ENCODE data around the gene PARD3. TPM values are rescaled to one million over a fixed set of nuclear protein-coding genes. Genes with fewer than 3 reads are reported as not detected.

The PARD3 gene
- total RNA-seq, 4 donors from 2014 or later, result 150 to 172 (median 165) TPM

DNA sequence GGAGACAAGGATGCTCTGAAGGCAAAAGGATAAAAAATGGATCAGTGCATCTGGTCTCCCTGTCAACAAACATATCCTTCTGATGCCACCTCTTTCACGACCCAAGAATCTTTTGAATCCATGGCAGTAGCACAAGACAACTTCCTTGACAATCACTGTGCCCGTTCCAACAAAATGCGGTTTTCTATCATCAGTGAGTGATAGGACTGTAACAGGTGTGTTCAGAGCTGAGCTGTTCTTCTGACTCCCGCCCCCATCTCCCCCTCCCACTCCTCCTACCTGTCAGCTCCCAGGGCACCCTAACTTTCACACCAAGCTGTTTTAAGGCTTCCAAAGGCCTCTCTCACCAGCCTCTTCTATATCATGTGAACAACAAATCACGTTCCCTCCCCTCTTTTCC is 74.8 kb downstream of the PARD3 start:
- WGBS, 2 donors, result 29 to 40% methylated on average over 5 of the region's 5 CpGs
- intact Hi-C loops (cut with DNase I; ENCODE audit: low total_unique reads), result no loop called here
- H3K4me3 ChIP-seq (ENCODE audit: low read depth, poor library complexity, severe bottlenecking), result no peak overlapping the region
- TF ChIP-seq, protein P1, sequence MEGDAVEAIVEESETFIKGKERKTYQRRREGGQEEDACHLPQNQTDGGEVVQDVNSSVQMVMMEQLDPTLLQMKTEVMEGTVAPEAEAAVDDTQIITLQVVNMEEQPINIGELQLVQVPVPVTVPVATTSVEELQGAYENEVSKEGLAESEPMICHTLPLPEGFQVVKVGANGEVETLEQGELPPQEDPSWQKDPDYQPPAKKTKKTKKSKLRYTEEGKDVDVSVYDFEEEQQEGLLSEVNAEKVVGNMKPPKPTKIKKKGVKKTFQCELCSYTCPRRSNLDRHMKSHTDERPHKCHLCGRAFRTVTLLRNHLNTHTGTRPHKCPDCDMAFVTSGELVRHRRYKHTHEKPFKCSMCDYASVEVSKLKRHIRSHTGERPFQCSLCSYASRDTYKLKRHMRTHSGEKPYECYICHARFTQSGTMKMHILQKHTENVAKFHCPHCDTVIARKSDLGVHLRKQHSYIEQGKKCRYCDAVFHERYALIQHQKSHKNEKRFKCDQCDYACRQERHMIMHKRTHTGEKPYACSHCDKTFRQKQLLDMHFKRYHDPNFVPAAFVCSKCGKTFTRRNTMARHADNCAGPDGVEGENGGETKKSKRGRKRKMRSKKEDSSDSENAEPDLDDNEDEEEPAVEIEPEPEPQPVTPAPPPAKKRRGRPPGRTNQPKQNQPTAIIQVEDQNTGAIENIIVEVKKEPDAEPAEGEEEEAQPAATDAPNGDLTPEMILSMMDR (IDR thresholded peaks at IDR 0.05), result no peak
- DNase-seq (ENCODE audit: low spot score in 2 of 2), result no peak

DNA sequence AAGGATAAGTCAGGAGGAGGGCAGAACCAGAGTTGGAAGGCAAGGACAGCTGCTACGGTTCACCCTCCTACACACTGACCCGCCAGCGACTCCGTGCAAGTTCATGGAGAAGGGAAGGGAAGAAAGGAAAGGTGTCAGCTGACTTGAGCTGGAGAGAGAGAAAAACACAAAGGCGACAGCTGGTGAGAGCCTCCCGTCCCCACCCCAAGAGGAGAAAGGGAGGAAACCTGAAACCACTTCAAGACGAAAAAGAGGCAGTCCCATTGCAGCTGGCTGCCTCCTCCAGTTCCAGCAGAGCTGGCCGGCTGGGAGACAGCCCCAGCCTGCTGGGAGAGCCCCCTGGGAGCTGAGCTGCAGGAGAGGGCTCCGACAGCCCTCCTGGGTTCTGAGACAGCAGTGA is 75.2 kb downstream of the PARD3 start:
- intact Hi-C loops (cut with DNase I; ENCODE audit: low total_unique reads), result no loop called here
- WGBS, 2 donors, result 5 to 7% methylated on average over 9 of the region's 9 CpGs
- TF ChIP-seq, protein P1 (IDR thresholded peaks at IDR 0.05), result no peak
- no peak for TF ChIP-seq POLR2A (IDR thresholded peaks at IDR 0.05)
- DNase-seq (ENCODE audit: low spot score in 2 of 2), result no peak
- no peak overlapping the region for H3K4me3 ChIP-seq (ENCODE audit: low read depth, poor library complexity, severe bottlenecking)

DNA sequence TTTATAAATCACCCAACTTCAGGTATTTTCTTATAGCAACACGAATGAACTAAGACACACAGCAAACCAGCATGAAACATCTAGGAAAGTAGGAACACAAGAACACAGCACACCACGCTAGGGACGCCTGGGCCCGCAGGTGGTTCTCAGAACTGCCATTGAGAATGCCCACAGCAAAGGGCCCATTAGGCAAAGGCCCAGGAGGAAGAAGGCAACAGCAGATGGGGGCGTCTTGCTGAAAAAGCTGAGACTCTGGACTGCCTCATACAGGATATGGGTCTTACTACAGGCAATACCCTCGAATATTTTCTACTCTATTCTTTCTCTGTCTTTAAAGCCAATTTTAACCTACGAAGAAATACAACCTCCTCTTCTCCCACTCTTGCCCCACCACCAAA is 77.3 kb downstream of the PARD3 start:
- intact Hi-C loops (cut with DNase I; ENCODE audit: low total_unique reads), result no loop called here
- TF ChIP-seq, protein P1 (IDR thresholded peaks at IDR 0.05), result no peak
- no peak for TF ChIP-seq POLR2A (IDR thresholded peaks at IDR 0.05)
- WGBS, 2 donors, result 89 to 98% methylated on average over 7 of the region's 7 CpGs
- no peak overlapping the region for H3K4me3 ChIP-seq (ENCODE audit: low read depth, poor library complexity, severe bottlenecking)
- DNase-seq (ENCODE audit: low spot score in 2 of 2), result no peak

DNA sequence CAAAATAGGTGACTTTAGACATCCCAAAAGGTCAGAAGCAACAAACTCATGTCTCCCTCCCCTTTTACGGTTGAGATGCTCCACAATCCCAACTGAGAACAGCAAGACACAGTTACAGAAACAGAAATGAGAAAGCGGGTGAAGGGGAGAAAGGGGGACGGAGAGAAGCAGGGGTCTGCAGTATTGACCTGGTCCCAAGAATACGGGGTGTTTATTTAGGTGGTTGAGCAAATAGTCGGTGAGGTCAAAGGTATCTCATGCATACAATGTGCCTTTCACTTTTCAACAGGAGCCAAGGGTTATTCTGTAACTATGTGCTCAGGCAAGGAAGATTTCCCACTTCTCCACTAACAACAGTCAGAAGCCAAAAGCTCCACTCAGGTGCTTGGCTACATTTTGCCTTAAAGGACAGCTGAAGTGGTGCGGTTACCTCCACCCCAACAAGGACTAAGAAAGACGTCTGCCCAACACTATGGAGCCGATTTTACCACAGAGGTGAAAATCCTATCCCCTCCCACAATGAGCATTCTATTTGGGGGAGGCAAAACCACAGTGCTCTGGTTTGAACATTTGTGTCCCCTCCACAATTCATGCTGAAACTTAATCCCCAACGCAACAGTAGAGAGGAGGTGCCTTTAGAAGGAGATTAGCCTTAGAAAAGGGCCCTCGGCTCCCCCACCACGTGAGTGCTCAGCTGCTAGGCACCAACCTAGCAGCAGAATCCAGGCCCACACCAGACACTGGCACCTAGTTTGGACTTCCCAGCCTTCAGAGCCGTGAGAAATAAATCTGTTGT is 77.9 kb downstream of the PARD3 start:
- intact Hi-C loops (cut with DNase I; ENCODE audit: low total_unique reads), result no loop called here
- TF ChIP-seq POLR2A (IDR thresholded peaks at IDR 0.05), result no peak
- TF ChIP-seq, protein P1 (IDR thresholded peaks at IDR 0.05), result no peak
- 84 to 89% methylated on average over 12 of the region's 12 CpGs for WGBS, 2 donors
- no peak for DNase-seq (ENCODE audit: low spot score in 2 of 2)
- H3K4me3 ChIP-seq (ENCODE audit: low read depth, poor library complexity, severe bottlenecking), result no peak overlapping the region

DNA sequence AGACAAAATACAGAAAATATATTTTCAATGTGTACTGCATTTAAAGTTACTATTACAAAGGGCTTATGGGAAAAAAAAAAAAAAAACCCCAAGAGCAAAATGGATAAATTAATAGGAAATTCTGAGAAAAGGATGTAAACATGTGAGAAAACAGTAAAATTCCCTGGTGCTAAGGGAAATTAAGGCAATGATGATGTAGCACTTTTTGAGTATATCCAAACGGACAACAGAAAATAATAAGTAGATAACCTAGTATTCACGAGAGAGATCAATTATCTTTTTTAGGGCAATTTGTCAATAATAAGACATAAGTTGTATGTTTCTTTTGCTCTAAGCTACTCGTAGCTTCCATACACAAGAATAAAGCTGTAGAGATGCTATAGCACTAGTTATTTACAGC is 80.2 kb downstream of the PARD3 start:
- no peak overlapping the region for H3K4me3 ChIP-seq (ENCODE audit: low read depth, poor library complexity, severe bottlenecking)
- intact Hi-C loops (cut with DNase I; ENCODE audit: low total_unique reads), result no loop called here
- 86 to 88% methylated on average over 3 of the region's 3 CpGs for WGBS, 2 donors
- TF ChIP-seq, protein P1 (IDR thresholded peaks at IDR 0.05), result no peak
- TF ChIP-seq POLR2A (IDR thresholded peaks at IDR 0.05), result no peak
- no peak for DNase-seq (ENCODE audit: low spot score in 2 of 2)

DNA sequence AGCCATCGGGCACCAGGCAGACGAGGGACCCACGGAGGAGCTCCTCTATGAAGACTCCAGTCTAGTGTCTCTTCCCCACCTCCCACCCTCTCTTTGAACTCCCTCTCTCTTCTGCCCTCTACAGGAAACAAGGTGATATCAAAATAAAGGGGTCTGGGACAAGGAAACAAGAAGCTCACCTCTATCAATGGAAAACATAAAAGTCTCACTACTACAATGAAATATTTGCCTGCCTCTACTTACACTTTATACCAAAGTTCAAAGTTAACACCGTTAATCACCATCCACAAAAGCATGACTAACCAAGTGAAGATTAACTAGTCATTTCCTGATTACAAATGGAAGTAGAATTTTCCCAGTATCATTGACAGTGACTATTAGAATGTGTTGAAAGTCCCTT is 82.2 kb downstream of the PARD3 start:
- no peak overlapping the region for H3K4me3 ChIP-seq (ENCODE audit: low read depth, poor library complexity, severe bottlenecking)
- intact Hi-C loops (cut with DNase I; ENCODE audit: low total_unique reads), result no loop called here
- no peak for DNase-seq (ENCODE audit: low spot score in 2 of 2)
- TF ChIP-seq, protein P1 (IDR thresholded peaks at IDR 0.05), result no peak
- no peak for TF ChIP-seq POLR2A (IDR thresholded peaks at IDR 0.05)
- 85 to 86% methylated on average over 4 of the region's 4 CpGs for WGBS, 2 donors
